Inferior parietal cortex (tissue), 1 donor: ENCODE measurements around the gene SNTA1.
"Not testable (repeated sequence)": the region's sequence is repeated elsewhere in the genome, so short reads cannot be mapped to it uniquely, and the experiment has no call there.

Experiments used
- DNase-seq: peaks from one replicate; pipeline ENCODE4 v3.0.0-alpha.2; 2016; ENCODE audit errors: extremely low spot score

The SNTA1 gene

GRCh38 chr20:33393609-33394008, 50.0 kb downstream of the SNTA1 start:
- no peak for DNase-seq

DNA sequence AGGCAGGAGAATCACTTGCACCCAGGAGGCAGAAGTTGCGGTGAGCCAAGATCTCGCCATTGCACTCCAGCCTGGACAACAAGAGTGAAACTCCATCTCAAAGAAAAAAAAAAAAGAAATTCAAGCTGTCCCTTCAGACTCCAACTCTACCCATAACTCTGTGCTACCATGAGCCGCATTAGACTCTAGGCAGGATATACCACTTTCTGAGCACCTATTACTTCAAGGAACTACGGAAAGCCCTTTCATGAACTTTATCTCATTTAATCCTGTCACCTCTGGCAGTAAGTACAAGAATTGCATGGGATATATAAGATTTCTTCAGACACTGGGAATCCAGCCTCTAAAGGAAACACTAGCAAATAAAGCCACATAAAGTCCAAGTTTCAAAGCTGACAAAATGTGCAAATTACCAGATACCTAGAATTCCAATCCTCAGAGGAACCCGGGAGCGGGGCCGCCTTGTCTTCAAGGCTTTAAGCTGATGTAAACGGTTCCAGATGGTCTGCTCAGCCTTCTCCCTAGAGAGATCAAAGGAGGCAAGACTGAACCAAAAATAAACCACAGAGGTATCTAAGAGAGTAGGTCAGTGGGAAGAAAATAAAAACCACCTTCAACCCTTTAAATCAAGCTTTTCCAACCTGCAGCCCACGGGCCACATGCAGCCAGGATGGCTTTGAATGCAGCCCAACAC, 51.7 kb downstream of the SNTA1 start:
- DNase-seq: no peak

- DNase-seq: not testable (repeated sequence)
Observed at GRCh38 chr20:33389326-33389725, 54.2 kb downstream of the SNTA1 start.

- no peak for DNase-seq
Observed at GRCh38 chr20:33388268-33388667, 55.3 kb downstream of the SNTA1 start.

GRCh38 chr20:33387177-33387576, 56.4 kb downstream of the SNTA1 start:
- DNase-seq: no peak

DNA sequence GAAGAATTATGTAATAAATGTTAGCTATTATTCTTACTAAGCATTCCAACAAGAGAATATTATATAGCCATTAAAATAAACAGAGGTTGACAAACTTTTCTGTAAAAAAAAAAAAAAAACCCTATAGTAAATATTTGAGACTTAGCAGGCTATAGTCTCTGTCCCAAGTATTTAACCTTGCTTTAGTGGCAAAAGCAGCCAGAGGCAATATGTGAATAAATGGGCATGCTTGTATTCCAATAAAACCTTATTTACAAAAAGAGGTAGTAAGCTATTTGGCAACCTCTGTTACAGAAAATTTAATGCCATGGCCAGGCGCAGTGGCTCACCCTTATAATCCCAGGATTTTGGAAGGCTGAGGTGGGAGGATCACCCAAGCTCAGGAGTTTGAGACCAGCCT, 56.9 kb downstream of the SNTA1 start:
- no peak for DNase-seq

GRCh38 chr20:33377366-33377765, 66.2 kb downstream of the SNTA1 start:
- no peak for DNase-seq

DNA sequence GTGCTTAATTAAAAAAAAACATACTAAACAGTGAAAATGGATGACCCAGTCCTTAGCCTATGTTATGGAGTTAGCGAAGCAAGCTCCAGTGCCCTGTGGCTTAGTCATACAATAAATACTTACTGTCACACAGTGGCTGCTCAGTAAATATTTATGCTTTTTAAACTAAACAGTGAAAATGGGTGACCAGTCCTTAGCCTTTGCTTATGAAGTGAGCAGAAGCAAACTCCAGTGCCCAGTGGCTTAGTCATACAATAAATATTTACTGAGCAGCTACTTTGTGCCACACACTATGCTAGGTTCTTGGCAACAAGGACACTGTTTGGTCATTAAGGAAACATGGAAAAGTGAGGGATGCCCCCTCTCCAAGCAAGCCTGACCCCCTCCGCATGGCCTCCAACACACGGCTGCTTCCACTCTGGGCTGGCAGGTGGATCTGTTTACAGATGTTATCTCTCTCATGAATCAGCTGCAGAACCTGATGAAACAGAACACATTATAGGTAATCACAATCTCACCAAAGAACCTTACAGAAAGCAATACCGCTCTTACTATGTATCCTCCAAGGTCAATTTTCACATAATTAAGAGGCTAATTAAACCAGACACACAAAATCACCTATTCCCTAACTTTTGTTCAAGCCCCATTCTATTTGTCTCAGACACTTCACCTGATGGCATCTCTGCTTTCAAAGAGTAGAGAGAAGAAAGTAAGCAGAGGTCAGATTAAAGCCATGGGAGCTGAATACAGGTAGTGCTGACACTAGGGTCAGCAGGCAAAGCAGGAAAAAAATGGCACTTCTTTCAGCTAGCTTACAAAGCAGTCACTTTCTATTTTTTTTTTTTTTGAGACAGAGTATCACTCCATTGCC, 69.6 kb downstream of the SNTA1 start:
- DNase-seq: no peak

DNA sequence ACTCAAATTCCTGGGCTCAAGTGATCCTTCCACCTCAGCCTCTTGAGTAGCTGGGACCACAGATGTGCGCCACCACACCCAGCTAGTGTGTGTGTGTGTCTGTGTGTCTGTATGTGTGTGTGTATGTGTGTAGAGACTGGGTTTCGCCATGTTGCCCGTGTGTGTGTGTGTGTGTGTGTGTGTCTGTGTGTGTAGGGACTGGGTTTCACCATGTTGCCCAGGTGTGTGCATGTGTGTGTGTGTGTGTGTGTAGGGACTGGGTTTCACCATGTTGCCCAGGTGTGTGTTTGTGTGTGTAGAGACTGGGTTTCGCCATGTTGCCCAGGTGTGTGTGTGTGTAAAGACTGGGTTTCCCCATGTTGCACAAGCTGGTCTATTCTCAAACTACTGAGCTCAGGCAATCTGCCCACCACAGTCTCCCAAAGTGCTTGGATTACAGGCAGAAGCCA, 70.5 kb downstream of the SNTA1 start:
- DNase-seq: no peak

DNA sequence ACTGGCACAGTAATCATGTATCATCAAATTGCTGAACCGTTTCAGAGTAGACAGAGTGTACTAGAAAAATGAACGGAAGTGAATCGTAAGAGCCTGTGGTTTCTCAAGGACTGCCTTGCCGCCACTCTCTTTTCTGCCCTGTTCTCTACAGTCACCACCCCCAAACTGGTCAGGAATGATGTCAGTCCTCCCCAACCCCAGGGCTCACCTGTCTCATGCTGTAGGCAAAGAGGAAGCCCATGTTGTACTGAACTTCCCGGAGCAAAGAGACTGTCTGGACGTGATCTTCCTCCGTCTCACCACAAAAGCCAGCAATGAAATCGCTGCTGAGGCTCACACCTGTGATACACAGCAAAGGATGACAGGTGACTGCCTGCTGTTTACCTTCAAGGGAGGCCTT, 73.3 kb downstream of the SNTA1 start:
- DNase-seq: no peak

GRCh38 chr20:33362898-33363297, 80.7 kb downstream of the SNTA1 start:
- no peak for DNase-seq

GRCh38 chr20:33359399-33360261, 83.9 kb downstream of the SNTA1 start:
- DNase-seq: no peak
